Esophagus muscularis mucosa (tissue), 4 donors: Measurements from ENCODE around the gene PARL. TPM values are rescaled to one million over a fixed set of nuclear protein-coding genes. Genes with fewer than 3 reads are reported as not detected.

Experiments
- DNase-seq: peaks from one replicate; pipeline ENCODE4 v3.0.0-alpha.2; 2017; ENCODE audit errors: extremely low spot score
- H3K27ac ChIP-seq, 4 donors: fragments of 200-600 bp; sonication (generic); replicated peaks in 1 of 4; 1 replicate in 3 of 4; 2 replicates in 1 of 4; pipeline ENCODE4 v1.5.1; 2016 to 2019; ENCODE audit warnings: mild to moderate bottlenecking in 1 of 4
- H3K27me3 ChIP-seq, 4 donors: fragments of 200-600 bp; sonication (generic); one replicate each; pipeline versions ENCODE4 v1.5.1 to v1.6.0; 2016 to 2019
- H3K36me3 ChIP-seq, 4 donors: fragments of 200-600 bp; sonication (generic); one replicate each; pipeline ENCODE4 v1.5.1; 2016 to 2019
- H3K4me1 ChIP-seq, 4 donors: fragments of 200-600 bp; sonication (generic); one replicate each; pipeline ENCODE4 v1.5.1; 2016 to 2019
- H3K4me3 ChIP-seq, 4 donors: fragments of 200-600 bp; sonication (generic); 1 replicate in 2 of 4; 2 replicates in 2 of 4; pipeline ENCODE4 v1.5.1; 2016 to 2019; ENCODE audit warnings: mild to moderate bottlenecking in 4 of 4, moderate library complexity in 1 of 4
- H3K9me3 ChIP-seq, 4 donors: fragments of 200-600 bp; sonication (generic); 1 replicate in 3 of 4; 2 replicates in 1 of 4; pipeline ENCODE4 v1.5.1; 2016 to 2019
- CTCF ChIP-seq, 3 experiments: fragments of 200-600 bp in 2 of 3; fragments of 450-650 bp in 1 of 3; sonication (generic) in 2 of 3; IDR thresholded peaks; one replicate each; pipeline ENCODE4 v1.5.1; 2017 to 2019; ENCODE audit warnings: antibody characterized with exemption in 3 of 3, mild to moderate bottlenecking in 2 of 3, moderate library complexity in 1 of 3
- EP300 ChIP-seq: sonication (generic); formaldehyde crosslinking; IDR thresholded peaks from one replicate; pipeline ENCODE4 v1.6.1; 2017; ENCODE audit warnings: antibody characterized with exemption
- POLR2A ChIP-seq: fragments of 450-650 bp; IDR thresholded peaks from one replicate; pipeline ENCODE4 v1.6.1; 2017; ENCODE audit warnings: antibody characterized with exemption, moderate library complexity, mild to moderate bottlenecking, low read depth
- POLR2AphosphoS5 ChIP-seq, 2 donors: sonication (generic); formaldehyde crosslinking; IDR thresholded peaks; one replicate each; pipeline ENCODE4 v1.6.1; 2017; ENCODE audit warnings: antibody characterized with exemption in 2 of 2
- WGBS: methylation state at CpG from one replicate; pipeline ENCODE4 v1.1.5; 2018; 5-methylcytosine and 5-hydroxymethylcytosine counted together
- intact Hi-C: fragments of 100-400 bp; cut with DNase I; formaldehyde crosslinking; loops from one replicate; pipeline ENCODE4 v1.15.1; 2023
- total RNA-seq, 4 donors: library from RNA; depleted of rRNA; stranded (reverse); fragments of >200 nt; gene quantifications; one replicate each; pipeline versions ENCODE4 v1.1.0 to v1.2.1, GENCODE V29; 2016

PARL gene
- total RNA-seq, 4 donors from 2014 or later: 40.2 to 57.1 (median 51.2) TPM

- H3K27ac ChIP-seq: no peak overlapping the region
- no peak for DNase-seq
- no peak overlapping the region for H3K4me3 ChIP-seq
- H3K27me3 ChIP-seq: peaks cover 0 to 49% (median 0%) of the 10 kb centered on the region in 4 donors
- TF ChIP-seq POLR2A (no peak), POLR2AphosphoS5 (IDR thresholded peaks at IDR 0.05) (no peak), CTCF (IDR thresholded peaks at IDR 0.05) (no peak), EP300 (no peak)
- intact Hi-C loops: loop anchor here (5.0 to 10.0 kb wide), 2 partner anchors 240 to 357 kb away; partner anchors contain the start of gene EIF2B5
- H3K4me1 ChIP-seq: peaks cover 0 to 4% (median 4%) of the 10 kb centered on the region in 4 donors
- 87% methylated on average over 4 of the region's 4 CpGs for WGBS
- no peaks in the 10 kb centered on the region for H3K9me3 ChIP-seq
- H3K36me3 ChIP-seq: no peaks in the 10 kb centered on the region
Measured at GRCh38 chr3:183897606-183898005, 12.9 kb upstream of the PARL start.

- DNase-seq: no peak
- Histone ChIP-seq H3K27ac (no peak overlapping the region), H3K36me3 (no peaks in the 10 kb centered on the region), H3K9me3 (no peaks in the 10 kb centered on the region), H3K27me3 (peaks cover 0 to 49% (median 0%) of the 10 kb centered on the region in 4 donors), H3K4me1 (peaks cover 0 to 4% (median 4%) of the 10 kb centered on the region in 4 donors), H3K4me3 (no peak overlapping the region)
- TF ChIP-seq POLR2A: no peak
- intact Hi-C loops: loop anchor here (5.0 to 10.0 kb wide), 2 partner anchors 241 to 358 kb away; partner anchors contain the start of gene EIF2B5
- 22% methylated on average over 2 of the region's 2 CpGs for WGBS
Measured at GRCh38 chr3:183896610-183897009, 11.9 kb upstream of the PARL start.

- Histone ChIP-seq H3K36me3 (no peaks in the 10 kb centered on the region), H3K27ac (no peak overlapping the region), H3K27me3 (peaks cover 0 to 49% (median 0%) of the 10 kb centered on the region in 4 donors), H3K9me3 (no peaks in the 10 kb centered on the region), H3K4me3 (no peak overlapping the region), H3K4me1 (peaks cover 0 to 4% (median 4%) of the 10 kb centered on the region in 4 donors)
- WGBS: 92% methylated on average over 2 of the region's 3 CpGs
- intact Hi-C loops: loop anchor here (5.0 to 10.0 kb wide), 2 partner anchors 241 to 359 kb away; partner anchors contain the start of gene EIF2B5
- TF ChIP-seq EP300 (no peak), POLR2AphosphoS5 (IDR thresholded peaks at IDR 0.05) (no peak), POLR2A (no peak), CTCF (IDR thresholded peaks at IDR 0.05) (no peak)
- DNase-seq: no peak
Measured at GRCh38 chr3:183896184-183896583, 11.5 kb upstream of the PARL start.

GRCh38 chr3:183895774-183896173 lies 11.1 kb upstream of the PARL start:
- WGBS: 89% methylated on average over 6 of the region's 6 CpGs
- TF ChIP-seq CTCF (IDR thresholded peaks at IDR 0.05) (no peak), EP300 (no peak), POLR2A (no peak), POLR2AphosphoS5 (IDR thresholded peaks at IDR 0.05) (no peak)
- intact Hi-C loops: loop anchor here (2.0 to 10.0 kb wide), 3 partner anchors 119 to 359 kb away; partner anchors contain the start of gene EIF2B5

GRCh38 chr3:183895296-183895695 lies 10.6 kb upstream of the PARL start:
- peaks cover 0 to 45% (median 0%) of the 10 kb centered on the region in 4 donors for H3K27me3 ChIP-seq
- DNase-seq: no peak
- no peak overlapping the region for H3K4me3 ChIP-seq
- peak; percentile 74 to 82 (median 77) for TF ChIP-seq CTCF (IDR thresholded peaks at IDR 0.05)
- TF ChIP-seq POLR2AphosphoS5 (IDR thresholded peaks at IDR 0.05): no peak
- no peak for TF ChIP-seq POLR2A
- no peak for TF ChIP-seq EP300
- no peak overlapping the region for H3K27ac ChIP-seq
- H3K9me3 ChIP-seq: no peaks in the 10 kb centered on the region
- H3K4me1 ChIP-seq: peaks cover 0 to 4% (median 4%) of the 10 kb centered on the region in 4 donors
- intact Hi-C loops: loop anchor here (2.0 to 10.0 kb wide), 3 partner anchors 120 to 360 kb away; partner anchors contain the start of gene EIF2B5
- H3K36me3 ChIP-seq: no peaks in the 10 kb centered on the region
- 20% methylated on average over 5 of the region's 5 CpGs for WGBS

More at GRCh38 chr3:183895774-183896173, 11.1 kb upstream of the PARL start:
- Histone ChIP-seq H3K36me3 (no peaks in the 10 kb centered on the region), H3K27ac (no peak overlapping the region), H3K9me3 (no peaks in the 10 kb centered on the region), H3K27me3 (peaks cover 0 to 46% (median 0%) of the 10 kb centered on the region in 4 donors), H3K4me1 (peaks cover 0 to 4% (median 4%) of the 10 kb centered on the region in 4 donors), H3K4me3 (no peak overlapping the region)
- DNase-seq: no peak
